GM19025 (cell line): ENCODE measurements around the gene XPNPEP2.

Source experiments
- ATAC-seq: cut with Tn5 transposase; IDR thresholded peaks from one replicate; pipeline ENCODE4 v1.9.1; 2021; ENCODE audit warnings: mild to moderate bottlenecking, low read depth, moderate library complexity; ENCODE audit not compliant: unreplicated experiment

Gene XPNPEP2

DNA sequence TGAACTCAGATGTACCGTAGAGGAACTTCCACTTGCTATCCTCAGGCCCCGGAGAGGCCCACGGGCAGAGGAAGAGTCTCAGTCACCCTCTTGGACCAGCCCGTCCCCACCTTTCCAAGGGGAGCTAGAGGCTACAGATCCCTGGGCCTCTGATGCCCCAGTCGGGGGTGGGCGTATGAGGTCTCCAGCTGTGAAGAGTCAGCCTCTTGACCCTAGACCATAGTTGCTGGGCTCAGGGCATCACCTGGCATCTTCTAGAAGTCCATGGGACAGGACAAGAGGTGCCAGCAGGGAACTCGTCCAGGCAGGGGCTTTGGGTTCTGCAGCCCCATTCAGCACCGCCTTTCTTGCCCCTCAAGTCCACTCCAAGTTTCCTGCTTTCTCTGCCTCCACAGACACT, 52.6 kb downstream of the XPNPEP2 start:
- no peak for ATAC-seq

DNA sequence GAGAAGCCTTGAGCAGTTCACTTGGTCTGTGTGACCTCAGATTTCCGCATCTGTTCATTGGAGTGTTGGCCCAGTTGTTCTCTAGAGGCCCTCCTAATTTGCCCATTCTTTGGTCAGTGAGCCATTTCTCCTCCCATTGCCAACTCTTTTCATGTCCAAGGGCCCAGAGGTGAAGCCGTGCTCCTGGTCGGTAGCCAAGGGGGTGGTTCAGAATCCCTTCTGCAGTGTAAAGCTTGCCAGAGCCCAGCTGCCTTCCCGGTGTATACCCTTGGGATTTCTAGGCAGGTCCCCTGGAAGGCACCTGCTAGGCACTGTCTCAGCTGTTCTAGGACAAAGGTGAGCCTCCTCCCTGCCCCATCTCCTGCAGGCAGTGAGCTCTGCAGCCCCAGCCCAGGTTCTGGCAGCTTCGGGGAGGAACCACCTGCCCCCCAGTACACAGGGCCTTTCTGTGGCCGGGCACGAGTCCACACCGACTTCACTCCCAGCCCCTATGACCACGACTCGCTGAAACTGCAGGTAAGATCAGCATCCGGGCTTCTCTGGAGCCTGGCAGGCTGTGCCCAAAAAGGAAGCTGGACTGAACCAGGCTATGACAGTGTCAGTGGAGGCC, 53.3 kb downstream of the XPNPEP2 start:
- no peak for ATAC-seq

DNA sequence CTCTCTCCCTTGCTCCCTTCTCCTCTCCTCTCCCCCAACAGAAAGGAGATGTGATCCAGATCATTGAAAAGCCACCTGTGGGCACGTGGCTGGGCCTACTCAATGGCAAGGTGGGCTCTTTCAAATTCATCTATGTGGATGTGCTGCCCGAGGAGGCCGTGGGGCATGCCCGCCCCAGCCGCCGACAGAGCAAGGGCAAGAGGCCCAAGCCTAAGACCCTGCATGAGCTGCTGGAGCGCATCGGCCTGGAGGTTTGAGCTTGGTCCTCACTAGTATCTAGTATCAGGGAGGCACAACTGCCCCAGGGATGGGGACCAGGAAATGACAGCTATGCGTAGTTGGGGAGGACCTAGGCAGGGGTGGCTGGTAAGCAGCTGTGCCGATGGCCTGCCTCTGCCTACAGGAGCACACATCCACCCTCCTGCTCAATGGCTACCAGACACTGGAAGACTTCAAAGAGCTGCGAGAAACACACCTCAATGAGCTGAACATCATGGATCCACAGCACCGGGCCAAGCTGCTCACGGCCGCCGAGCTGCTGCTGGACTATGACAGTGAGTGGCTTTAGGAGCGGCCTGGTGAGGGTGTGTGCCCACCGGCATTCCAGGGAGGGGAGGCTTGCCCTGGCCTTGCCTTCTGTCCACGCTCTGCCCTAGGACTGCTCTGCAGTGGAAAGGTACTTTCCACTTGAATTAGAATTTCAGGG, 54.0 kb downstream of the XPNPEP2 start:
- ATAC-seq: no peak

DNA sequence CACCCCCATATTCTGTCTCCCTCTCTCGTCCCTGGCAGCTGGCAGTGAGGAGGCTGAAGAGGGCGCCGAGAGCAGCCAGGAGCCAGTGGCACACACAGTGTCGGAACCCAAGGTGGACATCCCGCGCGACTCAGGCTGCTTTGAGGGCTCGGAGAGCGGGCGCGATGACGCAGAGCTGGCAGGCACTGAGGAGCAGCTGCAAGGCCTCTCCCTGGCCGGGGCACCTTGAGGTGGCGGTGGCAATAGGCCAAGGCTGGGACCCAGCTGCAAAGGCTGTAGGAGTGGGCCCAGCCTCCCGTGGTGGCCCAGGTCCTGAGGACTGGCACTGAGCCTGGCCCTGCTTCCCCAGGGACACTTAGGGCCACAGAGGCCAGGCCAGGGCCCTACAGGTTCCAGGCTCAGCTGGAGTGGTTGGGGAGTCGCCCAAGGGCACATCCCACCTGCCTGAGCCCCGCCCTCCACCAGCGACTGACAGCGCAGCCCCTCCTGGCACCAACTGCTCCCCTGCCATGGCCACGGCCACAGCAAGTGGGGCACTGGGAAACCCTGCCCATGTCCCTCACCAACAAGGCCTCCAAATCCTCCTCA, 54.9 kb downstream of the XPNPEP2 start:
- no peak for ATAC-seq

DNA sequence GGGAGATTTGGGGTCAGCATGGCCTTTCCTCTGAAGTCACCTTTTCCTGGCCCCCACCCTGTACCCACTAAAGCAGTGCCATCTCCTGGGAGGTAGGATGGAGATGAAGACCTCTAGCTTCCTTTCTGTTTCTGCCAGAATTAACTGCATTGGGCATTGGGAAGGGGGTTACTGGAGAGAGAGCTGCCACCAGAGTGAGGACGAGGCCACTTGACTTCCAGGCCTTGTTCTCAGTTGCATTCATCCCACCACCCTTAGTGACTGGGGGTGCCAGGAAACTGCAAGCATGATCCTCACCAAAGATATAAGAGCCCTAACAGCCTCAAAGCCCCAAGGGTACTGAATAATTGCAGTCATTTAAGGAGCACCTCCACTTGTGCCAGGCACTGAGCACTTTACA, 56.8 kb downstream of the XPNPEP2 start:
- ATAC-seq: no peak

DNA sequence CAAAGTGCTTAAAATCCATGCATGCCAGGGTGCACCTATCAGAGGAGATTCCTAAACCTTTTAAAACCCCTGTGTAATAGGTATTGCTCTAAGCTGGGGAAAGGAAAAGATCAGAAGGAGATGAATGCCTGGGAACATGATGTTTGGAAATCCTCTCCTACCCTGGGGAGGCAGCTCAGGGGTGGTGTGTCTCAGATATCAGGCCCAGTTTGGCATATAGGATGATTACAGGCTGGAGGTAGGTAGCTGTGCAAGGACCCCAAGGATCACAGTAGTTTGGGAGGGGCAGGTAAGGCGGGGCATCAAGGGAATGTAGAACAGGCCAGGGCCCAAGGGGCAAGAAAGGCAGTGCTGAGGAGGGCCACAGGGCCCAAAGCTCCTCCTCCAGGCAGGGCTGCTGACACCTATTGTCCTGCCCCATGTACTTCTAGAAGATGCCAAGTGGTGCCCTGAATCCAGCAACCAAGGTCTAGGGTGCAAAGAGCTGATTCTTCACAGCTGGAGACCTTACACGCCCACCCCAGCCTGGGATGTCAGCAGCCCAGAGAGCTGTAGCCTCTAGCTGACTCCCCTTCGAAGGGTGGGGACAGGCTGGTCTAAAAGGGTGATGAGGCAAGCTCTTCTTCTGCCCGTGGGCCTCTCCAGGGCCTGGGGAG, 58.6 kb downstream of the XPNPEP2 start:
- no peak for ATAC-seq

DNA sequence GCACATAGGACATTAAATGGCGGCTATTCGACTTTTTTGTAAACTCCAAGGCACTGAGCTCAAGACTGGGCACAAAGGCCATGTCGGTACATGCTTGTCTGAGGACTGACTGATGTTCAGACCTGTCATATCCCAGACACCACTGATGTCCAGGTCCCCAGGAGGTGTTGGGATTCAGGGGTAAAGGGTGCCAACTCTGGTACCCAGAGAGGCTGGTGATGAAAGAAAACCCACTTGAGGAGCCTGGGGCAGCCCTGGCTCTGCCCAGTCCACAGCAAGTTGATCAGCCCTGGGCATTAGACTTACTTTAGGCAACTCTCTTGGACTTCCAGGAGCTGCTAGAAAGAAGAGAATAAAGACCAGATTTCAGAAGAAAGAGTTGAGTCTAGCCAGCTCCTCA, 59.7 kb downstream of the XPNPEP2 start:
- ATAC-seq: no peak

DNA sequence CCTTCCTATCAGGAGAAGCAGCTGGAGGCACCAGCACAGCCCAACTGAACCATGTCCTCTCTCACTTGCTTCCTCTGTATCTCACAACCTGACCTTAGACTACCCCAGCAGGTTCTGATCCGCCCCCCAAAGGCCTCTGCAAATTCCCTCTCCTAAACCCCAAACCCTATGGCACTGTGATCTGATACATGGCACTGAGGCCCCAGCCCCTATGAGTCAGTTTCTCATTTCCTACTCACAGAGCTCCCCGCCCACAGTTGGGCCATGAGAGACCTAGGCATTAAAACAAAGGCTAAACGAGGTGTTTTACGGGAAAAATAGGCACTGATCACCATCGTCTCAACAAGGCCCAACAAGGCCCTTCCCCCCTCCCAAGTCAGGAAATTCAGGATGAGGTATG, 60.1 kb downstream of the XPNPEP2 start:
- ATAC-seq: no peak

DNA sequence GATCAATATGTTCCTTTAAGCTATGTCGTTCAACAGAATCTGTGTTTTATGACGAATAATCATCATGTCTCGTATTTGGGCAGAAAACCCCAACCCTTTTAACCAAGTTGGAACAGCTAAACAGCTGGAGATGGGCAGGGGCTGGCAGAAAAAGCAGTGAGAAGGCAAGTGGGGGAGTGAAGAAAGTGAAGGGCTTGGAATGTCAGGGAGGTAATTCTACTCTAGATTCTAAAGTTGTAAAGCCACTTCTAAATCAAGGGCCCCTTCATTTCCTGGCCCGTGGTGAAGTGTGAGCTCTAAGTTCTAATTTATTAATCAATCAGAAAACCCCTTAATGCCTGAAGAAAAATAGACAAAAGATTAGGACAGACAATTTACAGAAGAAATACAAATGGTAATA, 61.4 kb downstream of the XPNPEP2 start:
- no peak for ATAC-seq

DNA sequence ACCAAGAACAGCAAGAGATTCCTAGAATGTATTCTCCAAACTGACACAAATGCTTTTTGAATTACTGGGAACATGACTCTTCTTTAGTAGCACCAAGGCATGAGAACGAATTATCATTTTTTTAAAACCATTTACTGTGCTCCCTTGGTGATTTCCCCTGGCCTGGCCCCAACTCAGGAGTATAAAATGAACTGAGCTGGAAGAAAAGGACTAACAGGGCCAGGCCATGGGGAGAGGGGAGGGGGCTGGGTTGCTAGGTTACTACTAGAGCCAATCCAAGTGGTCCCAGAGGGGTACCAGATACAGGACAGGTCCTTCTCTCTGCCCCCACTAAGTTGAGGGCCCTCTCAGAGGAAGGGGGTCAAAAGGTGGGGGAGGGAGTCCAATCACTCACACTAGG, 64.1 kb downstream of the XPNPEP2 start:
- ATAC-seq: no peak

DNA sequence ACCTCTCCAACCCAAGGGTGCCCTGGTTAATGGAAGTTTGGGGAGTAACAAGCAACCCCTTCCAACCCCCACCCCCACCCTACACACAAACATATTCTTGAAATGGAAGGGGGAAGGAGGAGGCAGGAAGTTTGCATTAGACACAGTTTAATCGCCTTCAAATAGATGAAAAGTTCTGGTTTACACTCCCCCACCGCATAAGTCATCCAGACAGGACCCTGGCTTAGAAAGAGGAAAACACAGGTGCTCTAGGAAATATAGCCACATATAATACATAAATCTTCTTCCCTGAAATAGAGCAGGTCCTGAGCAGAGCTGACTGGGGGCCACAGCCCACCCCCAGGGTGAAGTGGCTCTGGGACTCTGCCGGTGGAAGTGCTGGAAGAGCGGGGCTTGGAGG, 66.0 kb downstream of the XPNPEP2 start:
- no peak for ATAC-seq

DNA sequence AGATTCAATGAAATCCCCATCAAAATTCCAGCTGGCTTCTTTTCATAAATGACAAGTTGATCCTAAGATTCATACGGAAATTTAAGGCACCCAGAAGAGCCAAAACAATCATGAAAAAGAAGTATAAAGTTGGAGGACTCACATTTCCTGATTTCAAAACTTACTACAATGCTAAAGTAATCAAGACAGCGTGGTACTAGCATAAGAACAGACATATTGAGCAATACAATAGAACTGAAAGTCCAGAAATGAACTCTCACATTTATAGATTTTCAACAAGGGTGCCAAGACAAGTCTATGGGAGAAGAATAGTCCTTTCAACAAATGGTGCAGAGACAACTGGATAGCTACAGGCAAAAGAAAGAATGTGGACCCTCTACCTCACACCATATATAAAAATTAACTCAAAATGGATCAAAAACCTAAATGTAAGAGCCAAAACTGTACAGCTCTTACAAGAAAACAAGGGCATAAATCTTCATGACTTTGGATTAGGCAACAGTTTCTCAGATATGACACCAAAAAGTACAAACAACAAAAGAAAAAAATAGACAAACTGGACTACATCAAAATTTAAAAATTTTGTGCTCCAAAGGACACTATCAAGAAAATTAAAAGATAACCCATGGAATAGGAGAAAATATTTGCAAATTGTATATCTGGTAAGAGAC, 69.5 kb downstream of the XPNPEP2 start:
- ATAC-seq: no peak

DNA sequence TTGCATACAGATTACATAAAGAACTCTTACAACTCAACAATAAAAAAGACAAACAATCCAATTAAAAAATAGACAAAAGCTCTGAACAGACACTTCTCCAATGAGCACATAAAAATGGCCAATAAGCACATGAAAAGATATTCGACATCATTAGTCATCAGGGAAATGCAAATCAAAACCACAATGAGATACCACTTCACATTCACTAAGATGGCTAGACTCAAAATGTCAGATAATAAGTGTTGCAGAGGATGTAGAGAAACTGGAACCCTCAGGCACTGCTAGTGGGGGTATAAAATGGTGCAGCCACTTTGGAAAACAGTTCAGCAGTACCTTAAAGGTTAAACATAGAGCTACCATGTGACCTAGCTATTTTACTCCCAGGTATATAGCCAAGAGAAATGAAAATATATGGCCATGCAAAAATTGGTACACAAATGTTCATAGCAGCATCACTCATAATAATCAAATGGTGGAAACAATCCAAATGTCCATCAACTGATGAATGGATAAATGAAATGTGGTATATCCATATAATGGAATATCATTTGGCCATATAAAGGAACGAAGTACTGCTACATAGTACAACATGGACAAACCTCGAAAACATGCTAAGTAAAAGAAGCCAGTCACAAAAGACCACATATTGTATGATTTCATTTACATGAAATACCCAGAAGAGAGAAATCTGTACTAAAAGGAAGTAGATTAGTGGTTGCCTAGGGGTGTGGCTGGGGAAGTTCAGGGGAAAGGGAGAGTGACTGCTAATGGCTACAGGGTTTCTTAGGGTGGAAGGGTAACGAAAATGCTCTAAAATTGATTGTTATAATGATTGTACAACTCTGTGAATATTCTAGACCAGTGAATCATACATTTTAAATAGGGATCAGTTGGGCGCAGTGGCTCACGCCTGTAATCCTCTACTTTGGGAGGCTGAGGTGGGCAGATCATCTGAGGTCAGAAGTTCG, 70.3 kb downstream of the XPNPEP2 start:
- no peak for ATAC-seq

DNA sequence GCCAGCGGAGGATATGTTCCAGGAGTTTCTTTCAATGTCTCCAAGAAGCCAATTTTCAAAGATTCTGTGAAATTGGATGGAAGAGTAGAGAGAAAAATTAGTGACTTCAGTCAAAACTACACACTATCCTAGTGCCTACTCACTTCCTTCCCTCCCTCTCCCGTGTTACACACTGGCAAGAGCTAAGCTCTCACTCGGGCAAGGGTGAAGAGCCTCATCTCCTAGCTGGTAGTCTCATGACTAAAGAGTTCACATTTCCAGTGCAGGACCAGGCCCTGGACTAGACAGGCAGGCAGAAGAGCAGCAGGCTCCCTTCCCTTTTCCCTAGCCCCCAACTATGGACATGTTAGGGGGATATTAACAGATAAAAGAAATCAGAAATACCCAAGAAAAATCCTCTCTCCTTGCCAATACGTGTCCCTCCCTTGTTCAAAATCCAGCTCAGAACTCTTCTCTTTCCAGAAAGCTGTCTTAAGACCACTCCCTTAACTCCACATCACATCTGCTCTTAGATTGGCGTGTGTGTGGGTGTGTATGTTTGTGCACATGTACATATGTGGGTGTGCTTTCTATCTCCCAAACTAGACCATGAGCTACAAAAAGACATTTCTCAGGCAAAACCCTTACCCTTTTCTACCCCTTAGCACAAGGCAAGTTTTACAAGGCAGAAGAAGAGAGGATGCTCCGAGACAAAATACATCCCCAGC, 75.0 kb downstream of the XPNPEP2 start:
- no peak for ATAC-seq

DNA sequence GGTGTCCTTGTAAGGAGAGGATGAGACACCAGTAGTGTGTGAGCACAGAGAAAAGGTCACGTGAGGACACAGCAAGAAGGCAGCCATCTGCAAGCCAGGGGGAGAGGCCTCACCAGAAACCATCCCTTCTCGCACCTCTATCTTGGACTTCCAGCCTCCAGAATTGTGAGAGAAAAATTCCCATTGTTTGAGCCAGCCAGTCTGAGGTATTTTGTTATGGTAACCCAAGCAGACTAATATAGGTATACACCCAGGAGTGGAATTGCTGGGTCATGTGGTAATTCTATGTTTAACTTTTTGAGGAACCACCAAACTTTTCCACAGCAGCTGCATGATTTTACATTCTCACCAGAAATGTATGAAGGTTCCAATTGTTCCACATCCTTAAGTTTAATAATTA, 79.3 kb downstream of the XPNPEP2 start:
- ATAC-seq: no peak
